ENCODE measurements around the gene AGBL5.

Gene AGBL5

GRCh38 chr2:27060323-27060722 is 8.9 kb downstream of the AGBL5 start:
- DNase-seq (no peak), ATAC-seq (ENCODE audit: insufficient read depth, low read depth) (0 out of 3 replicates have a peak, but pooled peaks have one; percentile 10)
- H3K27ac ChIP-seq (ENCODE audit: low read length): no peak overlapping the region
- H3K4me1 ChIP-seq (ENCODE audit: insufficient read depth, low read length): no peaks in the 10 kb centered on the region
- H3K9me3 ChIP-seq (ENCODE audit: insufficient read depth, low read length, severe bottlenecking): no peaks in the 10 kb centered on the region
- H4K20me1 ChIP-seq (ENCODE audit: insufficient read depth, low read length): 0 out of 2 replicates have a peak, but pooled peaks cover 3% of the 10 kb centered on the region
- H3K79me2 ChIP-seq (ENCODE audit: insufficient read depth, low read length): no peaks in the 10 kb centered on the region
- peaks cover 60% of the 10 kb centered on the region for H3K36me3 ChIP-seq (ENCODE audit: insufficient read depth, low read length)
- H3K27me3 ChIP-seq (ENCODE audit: insufficient read depth, low read length, poor library complexity): no peaks in the 10 kb centered on the region
- no peak overlapping the region for H3K9ac ChIP-seq (ENCODE audit: low read depth, low read length)
- TF ChIP-seq EZH2 (IDR thresholded peaks at IDR 0.05; ENCODE audit: borderline replicate concordance, low read depth, low read length, severe bottlenecking) (no peak), CTCF (IDR thresholded peaks at IDR 0.05; ENCODE audit: borderline replicate concordance, extremely low read depth, low read length, poor library complexity, severe bottlenecking) (no peak)
- H2AFZ ChIP-seq (ENCODE audit: low read depth, low read length): no peak overlapping the region
- no peak overlapping the region for H3K4me3 ChIP-seq (ENCODE audit: low read depth in 1 of 2, low read length in 2 of 2)
- H3K4me2 ChIP-seq (ENCODE audit: insufficient read depth, low read length): no peak overlapping the region

DNA sequence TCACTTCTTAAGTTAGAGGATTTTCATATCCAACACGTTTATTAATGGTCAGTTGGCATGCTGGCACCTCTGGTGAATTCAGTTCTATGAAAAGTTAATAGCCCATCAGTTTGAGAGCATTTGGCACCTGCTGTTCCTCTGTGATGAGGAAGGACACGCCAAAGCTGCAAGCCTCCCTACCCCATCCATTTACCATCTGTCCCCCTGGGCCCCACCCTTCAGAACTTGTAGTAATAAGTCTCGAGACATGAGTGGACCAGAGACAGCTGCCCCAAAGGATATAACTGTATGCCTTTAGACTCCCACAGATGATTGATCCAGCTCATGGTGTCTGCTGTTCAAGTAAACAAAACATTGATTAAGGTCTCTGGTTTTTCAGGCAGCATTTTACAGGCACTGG is 13.7 kb downstream of the AGBL5 start:
- Histone ChIP-seq H2AFZ (ENCODE audit: low read depth, low read length) (no peak overlapping the region), H3K4me1 (ENCODE audit: insufficient read depth, low read length) (peaks cover 8% of the 10 kb centered on the region), H3K36me3 (ENCODE audit: insufficient read depth, low read length) (peaks cover 52% of the 10 kb centered on the region), H3K4me3 (ENCODE audit: low read depth in 1 of 2, low read length in 2 of 2) (no peak overlapping the region), H3K4me2 (ENCODE audit: insufficient read depth, low read length) (no peak overlapping the region), H4K20me1 (ENCODE audit: insufficient read depth, low read length) (0 out of 2 replicates have a peak, but pooled peaks cover 11% of the 10 kb centered on the region), H3K79me2 (ENCODE audit: insufficient read depth, low read length) (peaks cover 15% of the 10 kb centered on the region), H3K9me3 (ENCODE audit: insufficient read depth, low read length, severe bottlenecking) (no peaks in the 10 kb centered on the region), H3K27me3 (ENCODE audit: insufficient read depth, low read length, poor library complexity) (no peaks in the 10 kb centered on the region), H3K9ac (ENCODE audit: low read depth, low read length) (no peak overlapping the region), H3K27ac (ENCODE audit: low read length) (no peak overlapping the region)
- ATAC-seq (ENCODE audit: insufficient read depth, low read depth) (no peak), DNase-seq (no peak)
- no peak for TF ChIP-seq EZH2 (IDR thresholded peaks at IDR 0.05; ENCODE audit: borderline replicate concordance, low read depth, low read length, severe bottlenecking)
- TF ChIP-seq CTCF (IDR thresholded peaks at IDR 0.05; ENCODE audit: borderline replicate concordance, extremely low read depth, low read length, poor library complexity, severe bottlenecking): no peak

GRCh38 chr2:27067385-27067784 is 15.9 kb downstream of the AGBL5 start:
- ATAC-seq (ENCODE audit: insufficient read depth, low read depth) (no peak), DNase-seq (no peak)
- no peak overlapping the region for H2AFZ ChIP-seq (ENCODE audit: low read depth, low read length)
- H3K9me3 ChIP-seq (ENCODE audit: insufficient read depth, low read length, severe bottlenecking): no peaks in the 10 kb centered on the region
- H3K4me3 ChIP-seq (ENCODE audit: low read depth in 1 of 2, low read length in 2 of 2): no peak overlapping the region
- H3K4me1 ChIP-seq (ENCODE audit: insufficient read depth, low read length): peaks cover 24% of the 10 kb centered on the region
- no peaks in the 10 kb centered on the region for H3K27me3 ChIP-seq (ENCODE audit: insufficient read depth, low read length, poor library complexity)
- no peak overlapping the region for H3K27ac ChIP-seq (ENCODE audit: low read length)
- TF ChIP-seq CTCF (IDR thresholded peaks at IDR 0.05; ENCODE audit: borderline replicate concordance, extremely low read depth, low read length, poor library complexity, severe bottlenecking) (no peak), EZH2 (IDR thresholded peaks at IDR 0.05; ENCODE audit: borderline replicate concordance, low read depth, low read length, severe bottlenecking) (no peak)
- H3K79me2 ChIP-seq (ENCODE audit: insufficient read depth, low read length): peaks cover 28% of the 10 kb centered on the region
- no peak overlapping the region for H3K9ac ChIP-seq (ENCODE audit: low read depth, low read length)
- H3K36me3 ChIP-seq (ENCODE audit: insufficient read depth, low read length): peaks cover 51% of the 10 kb centered on the region
- no peak overlapping the region for H3K4me2 ChIP-seq (ENCODE audit: insufficient read depth, low read length)
- peaks cover 20% of the 10 kb centered on the region; the same call in 1 of the 2 replicates for H4K20me1 ChIP-seq (ENCODE audit: insufficient read depth, low read length)

All from DND-41 (cell line).